GM12864 (cell line): Measurements from ENCODE around the gene LIF.

Experiments
- DNase-seq: peaks from one replicate; pipeline ENCODE4 v3.0.0-alpha.2; 2011; ENCODE audit warnings: low read depth
- H3K4me3 ChIP-seq: 2 replicates; pipeline ENCODE4 v1.5.1; 2011; ENCODE audit warnings: mild to moderate bottlenecking, low read depth, low read length, control low read depth
- TF ChIP-seq, protein P1 (sequence below): IDR thresholded peaks from 2 replicates; pipeline ENCODE4 v1.5.1; 2011; ENCODE audit warnings: low read depth, mild to moderate bottlenecking, moderate library complexity, low read length, control low read depth, inconsistent platforms; ENCODE audit errors: missing control alignments

Gene LIF

DNA sequence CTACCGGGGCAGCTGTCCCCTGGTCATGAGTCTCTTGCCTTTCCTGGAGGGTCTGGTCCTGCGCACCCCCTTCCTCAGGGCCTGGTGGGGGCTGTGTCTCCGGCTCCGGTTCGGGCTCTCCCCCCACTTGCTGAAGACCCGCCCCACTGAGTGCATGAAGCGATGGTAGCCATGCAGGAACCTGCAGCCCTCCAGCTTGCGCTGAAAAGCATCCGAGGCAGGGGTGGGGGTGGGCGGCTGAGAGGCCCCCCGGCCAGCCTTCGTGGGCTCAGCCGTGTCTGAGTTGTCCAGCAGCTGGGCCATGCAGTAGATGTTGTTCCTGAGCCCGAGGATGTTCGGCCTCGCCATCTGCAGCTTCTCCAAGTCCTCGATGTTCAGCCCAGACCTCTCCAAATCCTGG lies 17.3 kb upstream of the LIF start:
- TF ChIP-seq, protein P1, sequence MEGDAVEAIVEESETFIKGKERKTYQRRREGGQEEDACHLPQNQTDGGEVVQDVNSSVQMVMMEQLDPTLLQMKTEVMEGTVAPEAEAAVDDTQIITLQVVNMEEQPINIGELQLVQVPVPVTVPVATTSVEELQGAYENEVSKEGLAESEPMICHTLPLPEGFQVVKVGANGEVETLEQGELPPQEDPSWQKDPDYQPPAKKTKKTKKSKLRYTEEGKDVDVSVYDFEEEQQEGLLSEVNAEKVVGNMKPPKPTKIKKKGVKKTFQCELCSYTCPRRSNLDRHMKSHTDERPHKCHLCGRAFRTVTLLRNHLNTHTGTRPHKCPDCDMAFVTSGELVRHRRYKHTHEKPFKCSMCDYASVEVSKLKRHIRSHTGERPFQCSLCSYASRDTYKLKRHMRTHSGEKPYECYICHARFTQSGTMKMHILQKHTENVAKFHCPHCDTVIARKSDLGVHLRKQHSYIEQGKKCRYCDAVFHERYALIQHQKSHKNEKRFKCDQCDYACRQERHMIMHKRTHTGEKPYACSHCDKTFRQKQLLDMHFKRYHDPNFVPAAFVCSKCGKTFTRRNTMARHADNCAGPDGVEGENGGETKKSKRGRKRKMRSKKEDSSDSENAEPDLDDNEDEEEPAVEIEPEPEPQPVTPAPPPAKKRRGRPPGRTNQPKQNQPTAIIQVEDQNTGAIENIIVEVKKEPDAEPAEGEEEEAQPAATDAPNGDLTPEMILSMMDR, result no peak
- DNase-seq, result no peak
- no peak overlapping the region for H3K4me3 ChIP-seq

DNA sequence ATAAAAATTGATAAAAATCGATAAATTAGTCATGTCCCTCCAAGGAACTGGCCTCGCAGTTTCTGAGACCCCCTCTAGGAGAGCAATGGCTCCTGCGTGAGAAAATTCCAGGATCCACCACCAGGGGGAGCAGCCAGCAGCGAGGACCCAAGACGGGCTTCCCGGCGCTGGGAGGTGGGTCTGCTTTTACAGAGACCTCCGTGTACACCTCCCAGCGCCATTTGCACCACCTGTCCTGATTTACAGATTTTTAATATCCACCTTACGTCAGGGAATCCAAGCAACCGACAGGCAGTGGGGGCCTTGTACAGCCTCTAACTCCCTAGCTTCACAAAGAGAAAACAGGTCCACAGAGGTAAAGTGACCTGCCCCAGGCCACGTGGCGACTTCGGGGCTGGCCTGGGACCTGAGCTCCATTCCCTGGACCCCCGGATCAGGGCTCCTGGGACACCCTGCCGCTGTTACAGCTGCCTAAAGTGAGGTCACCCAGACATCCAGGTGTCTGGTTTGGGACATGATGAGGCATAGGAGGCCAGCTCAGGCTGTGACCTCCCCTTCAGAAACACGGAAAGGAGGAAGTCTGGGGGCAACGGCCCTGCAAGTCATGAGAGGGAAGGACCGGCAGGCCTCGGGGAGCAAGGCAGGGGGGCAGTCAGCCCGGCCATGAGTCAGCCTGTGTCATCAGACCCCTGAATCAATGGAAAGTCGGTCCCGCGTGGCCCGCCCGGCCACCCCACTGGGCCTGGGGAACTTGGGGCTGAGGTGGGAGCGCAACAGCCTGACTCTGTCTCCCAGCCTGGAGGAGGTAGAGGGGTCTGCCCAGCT lies 16.6 kb upstream of the LIF start:
- no peak overlapping the region for H3K4me3 ChIP-seq
- no peak for DNase-seq
- TF ChIP-seq, protein P1, result peak; percentile 89

DNA sequence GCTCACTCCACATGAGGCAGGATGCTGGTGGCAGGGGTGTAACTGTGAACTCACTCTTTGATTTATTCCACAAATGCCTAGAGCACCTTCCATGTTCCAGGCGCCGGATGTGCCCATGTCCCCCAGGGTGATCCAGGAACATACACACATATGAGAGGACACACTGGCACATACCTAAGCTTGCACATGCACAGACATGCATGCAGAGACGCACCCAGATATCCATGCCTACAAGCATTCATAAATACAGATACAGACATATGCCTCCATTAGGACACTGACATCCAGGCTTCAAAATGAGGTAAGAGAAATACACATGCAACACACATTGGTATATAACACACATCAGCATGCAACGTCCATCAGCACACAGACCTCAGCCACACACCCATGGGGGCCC lies 15.6 kb upstream of the LIF start:
- TF ChIP-seq, protein P1, result no peak
- no peak for DNase-seq
- H3K4me3 ChIP-seq, result no peak overlapping the region

DNA sequence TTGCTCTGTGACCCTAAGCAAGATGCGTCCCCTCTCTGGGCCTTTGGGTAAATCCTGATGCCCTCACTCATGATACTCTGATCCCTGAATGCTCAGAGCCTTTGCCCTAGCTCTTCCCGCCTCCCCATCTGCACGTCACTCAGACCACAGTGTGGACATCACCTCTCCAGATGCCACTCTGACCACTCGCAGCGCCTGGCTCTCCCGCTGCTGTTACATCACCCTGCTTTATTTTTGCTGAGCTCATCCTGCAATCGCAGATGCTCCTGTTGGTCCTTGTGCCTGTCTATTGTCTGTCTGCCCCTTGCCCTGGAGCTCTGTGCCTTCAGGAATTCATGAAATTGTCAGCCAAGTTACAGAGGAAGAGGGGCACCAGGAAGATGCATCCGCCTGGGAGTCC lies 14.6 kb upstream of the LIF start:
- H3K4me3 ChIP-seq, result no peak overlapping the region
- TF ChIP-seq, protein P1, result no peak
- DNase-seq, result no peak

DNA sequence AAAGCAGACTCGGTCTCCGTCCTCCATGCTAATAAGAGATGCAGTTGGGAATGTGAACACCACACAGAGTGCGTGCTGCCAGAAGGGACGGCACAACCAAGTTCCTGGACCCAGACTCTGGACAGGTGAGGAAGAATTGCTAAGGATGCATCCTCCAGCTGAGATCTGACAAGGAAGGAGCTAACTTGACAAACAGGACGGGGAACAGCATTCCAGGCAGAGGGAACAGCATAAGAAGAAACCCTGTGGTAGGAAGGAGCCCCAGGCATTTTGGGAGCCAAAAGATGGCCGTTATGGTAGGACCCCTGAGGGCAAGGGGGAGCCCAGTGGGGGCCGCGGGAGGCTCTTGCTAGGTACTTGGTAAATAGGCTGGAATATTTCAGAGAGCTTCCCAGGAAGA lies 14.1 kb upstream of the LIF start:
- no peak for DNase-seq
- TF ChIP-seq, protein P1, result no peak
- no peak overlapping the region for H3K4me3 ChIP-seq

DNA sequence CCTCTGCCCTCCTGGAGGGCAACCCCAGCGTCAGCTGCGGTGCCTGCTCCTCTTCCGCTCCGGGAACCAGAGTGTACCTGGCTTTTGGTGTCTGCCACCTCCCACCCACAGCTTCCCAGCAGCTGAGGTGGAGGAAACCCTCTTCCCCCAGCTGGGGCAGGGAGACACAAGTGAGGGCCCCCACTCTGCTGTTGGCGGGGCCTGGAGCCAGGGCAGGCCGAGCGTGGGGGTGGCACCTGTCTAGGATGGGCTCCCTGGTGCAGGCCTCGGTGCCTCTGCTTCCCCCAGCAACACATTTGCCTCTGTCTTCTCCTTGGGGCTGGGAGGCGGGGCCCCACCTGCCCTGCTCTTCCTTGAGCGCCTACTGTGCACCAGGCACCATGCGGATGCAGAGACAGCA lies 13.7 kb upstream of the LIF start:
- DNase-seq, result no peak
- no peak overlapping the region for H3K4me3 ChIP-seq
- TF ChIP-seq, protein P1, result no peak

DNA sequence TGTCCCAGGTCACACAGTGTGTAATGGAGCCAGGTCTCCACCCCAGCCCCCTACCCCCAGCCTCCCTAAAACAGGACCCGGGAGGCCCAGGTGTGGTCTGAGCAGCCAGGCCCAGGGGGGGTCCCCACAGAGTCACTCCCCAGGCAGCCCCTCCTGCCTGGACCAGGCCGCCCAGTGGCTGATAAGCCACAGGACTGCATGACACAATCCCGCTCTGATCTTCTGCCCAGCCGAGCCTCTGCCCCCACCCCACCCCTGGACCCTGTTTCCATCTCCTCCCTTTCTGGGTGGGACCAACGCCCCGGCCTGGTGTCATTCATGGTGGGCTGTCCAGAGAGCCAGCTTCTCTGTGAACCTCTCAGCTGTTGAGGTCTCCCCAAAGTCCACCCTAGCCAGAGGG lies 7.8 kb upstream of the LIF start:
- DNase-seq, result no peak
- H3K4me3 ChIP-seq, result no peak overlapping the region
- TF ChIP-seq, protein P1, result no peak
